ENCODE measurements around the gene RSPH9. TPM values are rescaled to one million over a fixed set of nuclear protein-coding genes. Genes with fewer than 3 reads are reported as not detected.

The RSPH9 gene
- total RNA-seq, 1 donor from 2014 or later = 0.30 TPM

DNA sequence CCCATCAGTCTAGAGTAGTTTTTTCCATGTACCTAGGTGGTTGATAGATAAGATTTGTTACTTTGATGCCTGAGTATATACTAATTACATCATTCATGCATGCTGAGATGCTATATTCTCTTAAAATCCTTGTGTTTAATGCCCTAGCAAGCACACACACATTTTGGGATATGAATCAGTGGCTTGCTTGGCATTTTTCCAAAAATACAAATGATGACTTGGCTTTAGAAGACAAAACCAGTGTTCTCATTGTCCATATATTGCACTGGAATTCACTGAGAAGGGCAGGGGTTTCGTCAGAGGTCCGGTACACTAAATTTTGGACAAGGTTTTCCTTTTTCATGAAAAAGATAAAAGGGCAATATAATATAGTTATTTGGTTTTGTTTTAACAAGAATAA lies 40.7 kb upstream of the RSPH9 start:
- no peaks in the 10 kb centered on the region for H3K27me3 Mint-ChIP-seq (ENCODE audit: low read depth, unreplicated experiment)
- no peak overlapping the region for H3K27ac Mint-ChIP-seq (ENCODE audit: unreplicated experiment)
- DNase-seq (ENCODE audit: low read depth) = peak; percentile 84
- peaks cover 8% of the 10 kb centered on the region for H3K4me1 Mint-ChIP-seq (ENCODE audit: low read depth, unreplicated experiment)
- peaks cover 31% of the 10 kb centered on the region for H3K36me3 ChIP-seq (ENCODE audit: insufficient read depth, low read length)
- no peak overlapping the region for H2AFZ ChIP-seq (ENCODE audit: low read depth, low read length)
- no peak for TF ChIP-seq EZH2 (IDR thresholded peaks at IDR 0.05; ENCODE audit: insufficient read depth, low read length)
- TF ChIP-seq, protein P1, sequence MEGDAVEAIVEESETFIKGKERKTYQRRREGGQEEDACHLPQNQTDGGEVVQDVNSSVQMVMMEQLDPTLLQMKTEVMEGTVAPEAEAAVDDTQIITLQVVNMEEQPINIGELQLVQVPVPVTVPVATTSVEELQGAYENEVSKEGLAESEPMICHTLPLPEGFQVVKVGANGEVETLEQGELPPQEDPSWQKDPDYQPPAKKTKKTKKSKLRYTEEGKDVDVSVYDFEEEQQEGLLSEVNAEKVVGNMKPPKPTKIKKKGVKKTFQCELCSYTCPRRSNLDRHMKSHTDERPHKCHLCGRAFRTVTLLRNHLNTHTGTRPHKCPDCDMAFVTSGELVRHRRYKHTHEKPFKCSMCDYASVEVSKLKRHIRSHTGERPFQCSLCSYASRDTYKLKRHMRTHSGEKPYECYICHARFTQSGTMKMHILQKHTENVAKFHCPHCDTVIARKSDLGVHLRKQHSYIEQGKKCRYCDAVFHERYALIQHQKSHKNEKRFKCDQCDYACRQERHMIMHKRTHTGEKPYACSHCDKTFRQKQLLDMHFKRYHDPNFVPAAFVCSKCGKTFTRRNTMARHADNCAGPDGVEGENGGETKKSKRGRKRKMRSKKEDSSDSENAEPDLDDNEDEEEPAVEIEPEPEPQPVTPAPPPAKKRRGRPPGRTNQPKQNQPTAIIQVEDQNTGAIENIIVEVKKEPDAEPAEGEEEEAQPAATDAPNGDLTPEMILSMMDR (IDR thresholded peaks at IDR 0.05; ENCODE audit: insufficient read depth, low read depth, low read length) = no peak
- no peaks in the 10 kb centered on the region for H3K9me3 ChIP-seq (ENCODE audit: insufficient read depth, low read depth, low read length)
- H3K9me3 Mint-ChIP-seq (ENCODE audit: unreplicated experiment) = no peaks in the 10 kb centered on the region
- H3K36me3 Mint-ChIP-seq (ENCODE audit: low read depth, unreplicated experiment) = peaks cover 9% of the 10 kb centered on the region
- H3K4me3 Mint-ChIP-seq (ENCODE audit: unreplicated experiment) = no peak overlapping the region
- H3K27me3 ChIP-seq (ENCODE audit: insufficient read depth, low read length) = no peaks in the 10 kb centered on the region
- H3K4me3 ChIP-seq (ENCODE audit: insufficient read depth, low read depth, low read length) = no peak overlapping the region
- peaks cover 5% of the 10 kb centered on the region for H3K4me1 ChIP-seq (ENCODE audit: insufficient read depth, low read length)
- H3K9ac ChIP-seq (ENCODE audit: low read length) = no peak overlapping the region
- H4K20me1 ChIP-seq (ENCODE audit: insufficient read depth, low read length) = peaks cover 8% of the 10 kb centered on the region
- peak overlapping the region; percentile 3 for H3K4me2 ChIP-seq (ENCODE audit: low read length)
- no peaks in the 10 kb centered on the region for H3K79me2 ChIP-seq (ENCODE audit: insufficient read depth, low read length)
- no peak for FAIRE-seq
- peak overlapping the region; percentile 11 for H3K27ac ChIP-seq (ENCODE audit: low read depth, low read length)

DNA sequence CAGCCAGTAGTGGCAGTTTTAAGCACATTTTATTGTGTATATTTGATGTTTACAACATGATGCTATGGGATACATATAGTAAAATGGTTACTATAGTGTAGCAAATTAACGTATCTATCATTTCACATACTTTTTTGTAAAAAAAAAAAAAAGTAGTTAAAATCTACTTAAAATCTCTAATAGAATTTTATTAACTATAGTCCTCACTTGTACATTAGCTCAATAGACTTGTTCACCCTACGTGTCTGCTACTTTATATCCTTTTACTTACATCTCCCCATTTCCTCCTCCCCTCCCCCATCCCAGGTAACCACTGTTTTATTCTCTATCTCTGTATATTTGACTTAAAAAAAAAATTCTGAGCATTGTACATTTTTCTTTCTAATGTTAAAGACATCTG lies 38.8 kb upstream of the RSPH9 start:
- peaks cover 18% of the 10 kb centered on the region for H3K4me1 Mint-ChIP-seq (ENCODE audit: low read depth, unreplicated experiment)
- Histone ChIP-seq H3K36me3 (ENCODE audit: insufficient read depth, low read length) (peaks cover 33% of the 10 kb centered on the region), H3K27me3 (ENCODE audit: insufficient read depth, low read length) (no peaks in the 10 kb centered on the region), H3K79me2 (ENCODE audit: insufficient read depth, low read length) (no peaks in the 10 kb centered on the region), H3K4me3 (ENCODE audit: insufficient read depth, low read depth, low read length) (no peak overlapping the region), H3K9me3 (ENCODE audit: insufficient read depth, low read depth, low read length) (no peaks in the 10 kb centered on the region), H4K20me1 (ENCODE audit: insufficient read depth, low read length) (peaks cover 8% of the 10 kb centered on the region), H3K27ac (ENCODE audit: low read depth, low read length) (no peak overlapping the region), H2AFZ (ENCODE audit: low read depth, low read length) (no peak overlapping the region), H3K9ac (ENCODE audit: low read length) (no peak overlapping the region), H3K4me2 (ENCODE audit: low read length) (no peak overlapping the region), H3K4me1 (ENCODE audit: insufficient read depth, low read length) (peaks cover 5% of the 10 kb centered on the region)
- peaks cover 13% of the 10 kb centered on the region for H3K36me3 Mint-ChIP-seq (ENCODE audit: low read depth, unreplicated experiment)
- no peaks in the 10 kb centered on the region for H3K9me3 Mint-ChIP-seq (ENCODE audit: unreplicated experiment)
- H3K27ac Mint-ChIP-seq (ENCODE audit: unreplicated experiment) = no peak overlapping the region
- DNase-seq (ENCODE audit: low read depth) = no peak
- H3K4me3 Mint-ChIP-seq (ENCODE audit: unreplicated experiment) = no peak overlapping the region
- no peaks in the 10 kb centered on the region for H3K27me3 Mint-ChIP-seq (ENCODE audit: low read depth, unreplicated experiment)
- no peak for FAIRE-seq
- TF ChIP-seq EZH2 (IDR thresholded peaks at IDR 0.05; ENCODE audit: insufficient read depth, low read length) = no peak
- TF ChIP-seq, protein P1 (IDR thresholded peaks at IDR 0.05; ENCODE audit: insufficient read depth, low read depth, low read length) = no peak

DNA sequence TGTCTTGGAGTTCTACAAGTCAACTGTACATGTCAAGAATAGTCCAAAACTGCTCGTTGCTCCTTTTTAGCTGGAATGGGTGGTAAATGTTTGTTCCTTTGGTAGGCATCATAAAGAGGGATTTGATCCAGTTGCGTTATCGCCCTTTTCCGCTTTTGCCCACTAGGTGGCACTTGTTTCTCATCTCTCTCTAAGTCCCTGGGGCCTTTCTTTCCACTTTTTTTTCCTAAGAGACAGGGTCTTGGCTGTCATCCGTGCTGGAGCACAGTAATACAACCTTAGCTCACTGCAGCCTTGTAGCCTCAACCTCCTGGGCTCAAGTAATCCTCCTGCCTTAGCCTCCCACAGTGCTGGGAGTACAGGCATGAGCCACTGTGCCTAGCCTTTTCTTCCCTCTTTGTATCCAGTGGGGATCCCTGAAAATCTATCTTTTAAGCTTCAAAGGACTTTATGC lies 36.5 kb upstream of the RSPH9 start:
- Mint-ChIP-seq H3K4me3 (ENCODE audit: unreplicated experiment) (peak overlapping the region; percentile 9), H3K27me3 (ENCODE audit: low read depth, unreplicated experiment) (no peaks in the 10 kb centered on the region), H3K36me3 (ENCODE audit: low read depth, unreplicated experiment) (peaks cover 21% of the 10 kb centered on the region), H3K27ac (ENCODE audit: unreplicated experiment) (peak overlapping the region; percentile 16), H3K4me1 (ENCODE audit: low read depth, unreplicated experiment) (peaks cover 18% of the 10 kb centered on the region), H3K9me3 (ENCODE audit: unreplicated experiment) (no peaks in the 10 kb centered on the region)
- Histone ChIP-seq H3K4me2 (ENCODE audit: low read length) (no peak overlapping the region), H3K9ac (ENCODE audit: low read length) (no peak overlapping the region), H3K27me3 (ENCODE audit: insufficient read depth, low read length) (no peaks in the 10 kb centered on the region), H2AFZ (ENCODE audit: low read depth, low read length) (no peak overlapping the region), H3K79me2 (ENCODE audit: insufficient read depth, low read length) (no peaks in the 10 kb centered on the region), H4K20me1 (ENCODE audit: insufficient read depth, low read length) (peaks cover 8% of the 10 kb centered on the region), H3K27ac (ENCODE audit: low read depth, low read length) (no peak overlapping the region), H3K36me3 (ENCODE audit: insufficient read depth, low read length) (peaks cover 29% of the 10 kb centered on the region), H3K4me1 (ENCODE audit: insufficient read depth, low read length) (peaks cover 5% of the 10 kb centered on the region), H3K4me3 (ENCODE audit: insufficient read depth, low read depth, low read length) (no peak overlapping the region), H3K9me3 (ENCODE audit: insufficient read depth, low read depth, low read length) (no peaks in the 10 kb centered on the region)
- DNase-seq (ENCODE audit: low read depth) (peak; percentile 61), FAIRE-seq (no peak)
- TF ChIP-seq EZH2 (IDR thresholded peaks at IDR 0.05; ENCODE audit: insufficient read depth, low read length) = no peak
- TF ChIP-seq, protein P1 (IDR thresholded peaks at IDR 0.05; ENCODE audit: insufficient read depth, low read depth, low read length) = peak; percentile 89
